ENCODE measurements around the gene PRKCH. TPM values are rescaled to one million over a fixed set of nuclear protein-coding genes. Genes with fewer than 3 reads are reported as not detected.

Gene PRKCH
- total and polyA plus RNA-seq, 9 of the 15 experiments (the other 6 are each of a cell fraction or from before 2014, with no cell fraction given): 0.61 to 4.4 (median 4.0) TPM

- no peak for TF ChIP-seq ZFP1 (CRISPR knock-in tag; IDR thresholded peaks at IDR 0.05)
- no peak for TF ChIP-seq NCOR1 (IDR thresholded peaks at IDR 0.05)
- no peak for TF ChIP-seq ATF6 (CRISPR knock-in tag; IDR thresholded peaks at IDR 0.05)
- TF ChIP-seq SRSF9 (IDR thresholded peaks at IDR 0.05; ENCODE audit: borderline replicate concordance, low read depth, low read length): no peak
These were observed 5.5 kb downstream of the PRKCH start (continued) for GRCh38 chr14:61326847-61327246.

DNA sequence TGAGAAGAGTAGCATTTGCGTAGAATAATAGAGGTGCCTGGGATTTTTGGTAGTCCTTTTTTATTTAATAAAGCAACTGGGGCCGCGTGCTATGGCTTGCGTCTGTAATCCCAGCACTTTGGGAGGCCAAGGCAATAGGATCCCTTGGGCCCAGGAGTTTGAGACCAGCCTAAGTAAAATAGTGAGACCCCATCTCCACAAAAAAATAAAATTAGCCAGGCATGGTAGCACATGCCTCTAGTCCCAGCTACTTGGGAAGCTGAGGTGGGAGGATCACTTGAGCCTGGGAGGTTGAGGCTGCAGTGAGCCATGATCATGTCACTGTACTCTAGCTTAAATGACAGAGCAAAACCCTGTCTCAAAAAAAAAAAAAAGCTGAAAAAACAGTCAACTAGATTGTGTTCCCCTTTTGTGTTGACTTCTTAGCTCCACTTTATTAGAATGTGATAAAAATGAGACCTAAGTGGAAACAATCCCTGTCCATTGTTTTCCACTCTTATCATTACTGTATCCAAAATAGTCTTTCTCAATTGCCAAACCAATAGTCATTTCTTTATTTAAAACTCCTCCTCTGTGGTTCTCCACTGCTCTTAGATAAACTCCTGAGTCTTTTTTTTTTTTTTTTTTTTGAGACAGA lies 7.4 kb downstream of the PRKCH start:
- Histone ChIP-seq H3K4me2 (ENCODE audit: insufficient read depth, low read length) (no peak overlapping the region), H3K4me3 (no peak overlapping the region), H3K27me3 (ENCODE audit: control insufficient read depth in 2 of 2, insufficient read depth in 2 of 2, low read length in 2 of 2) (no peaks in the 10 kb centered on the region), H2AFZ (ENCODE audit: low read depth, low read length) (no peak overlapping the region), H4K20me1 (replicated peaks; ENCODE audit: control insufficient read depth, insufficient read depth, low read length) (no peaks in the 10 kb centered on the region), H3K9ac (ENCODE audit: insufficient read depth in 1 of 2, low read depth in 2 of 2, low read length in 2 of 2) (no peak overlapping the region), H3K79me2 (ENCODE audit: control insufficient read depth, insufficient read depth, low read length) (no peaks in the 10 kb centered on the region; the same call in 2 of the 3 replicates), H3K4me1 (replicated peaks in 1 of 2; ENCODE audit: control insufficient read depth in 2 of 2, insufficient read depth in 2 of 2, low read length in 2 of 2) (no peaks in the 10 kb centered on the region), H3K9me3 (replicated peaks; ENCODE audit: control insufficient read depth, insufficient read depth, low read depth, low read length) (no peaks in the 10 kb centered on the region), H3K9me1 (ENCODE audit: control insufficient read depth, insufficient read depth, low read length) (no peaks in the 10 kb centered on the region), H3K36me3 (ENCODE audit: control insufficient read depth, insufficient read depth, low read length) (no peaks in the 10 kb centered on the region), H3K27ac (ENCODE audit: extremely low read depth, low read depth, low read length) (no peak overlapping the region)
- FAIRE-seq: no peak
- CTCF ChIA-PET (ENCODE audit: low intra/inter-chr PET ratio): no interaction called here
- intact Hi-C loops (cut with micrococcal nuclease): no loop called here
- POLR2A ChIA-PET: interaction anchor here (1.4 kb wide), 1 partner anchor 10 kb away, joined by 3 read pairs; no protein-coding TSS in a partner anchor
- in situ Hi-C loops (cut with MboI): no loop called here
- no TSS peak for BruUV-seq (replicated peaks)
- WGBS (ENCODE audit: insufficient coverage, low coverage, missing lambda C conversion rate): 92% methylated on average over 4 of the region's 4 CpGs
- DNase-seq (ENCODE audit: extremely low read depth in 1 of 4, low spot score in 3 of 4): no peak
- ATAC-seq: no peak
- TF ChIP-seq, protein P1, sequence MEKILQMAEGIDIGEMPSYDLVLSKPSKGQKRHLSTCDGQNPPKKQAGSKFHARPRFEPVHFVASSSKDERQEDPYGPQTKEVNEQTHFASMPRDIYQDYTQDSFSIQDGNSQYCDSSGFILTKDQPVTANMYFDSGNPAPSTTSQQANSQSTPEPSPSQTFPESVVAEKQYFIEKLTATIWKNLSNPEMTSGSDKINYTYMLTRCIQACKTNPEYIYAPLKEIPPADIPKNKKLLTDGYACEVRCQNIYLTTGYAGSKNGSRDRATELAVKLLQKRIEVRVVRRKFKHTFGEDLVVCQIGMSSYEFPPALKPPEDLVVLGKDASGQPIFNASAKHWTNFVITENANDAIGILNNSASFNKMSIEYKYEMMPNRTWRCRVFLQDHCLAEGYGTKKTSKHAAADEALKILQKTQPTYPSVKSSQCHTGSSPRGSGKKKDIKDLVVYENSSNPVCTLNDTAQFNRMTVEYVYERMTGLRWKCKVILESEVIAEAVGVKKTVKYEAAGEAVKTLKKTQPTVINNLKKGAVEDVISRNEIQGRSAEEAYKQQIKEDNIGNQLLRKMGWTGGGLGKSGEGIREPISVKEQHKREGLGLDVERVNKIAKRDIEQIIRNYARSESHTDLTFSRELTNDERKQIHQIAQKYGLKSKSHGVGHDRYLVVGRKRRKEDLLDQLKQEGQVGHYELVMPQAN (IDR thresholded peaks at IDR 0.05; ENCODE audit: borderline replicate concordance): no peak
- TF ChIP-seq ZSCAN32 (CRISPR knock-in tag; IDR thresholded peaks at IDR 0.05) (no peak), MCM2 (IDR thresholded peaks at IDR 0.05; ENCODE audit: low read depth) (no peak)
- TF ChIP-seq, protein P2, sequence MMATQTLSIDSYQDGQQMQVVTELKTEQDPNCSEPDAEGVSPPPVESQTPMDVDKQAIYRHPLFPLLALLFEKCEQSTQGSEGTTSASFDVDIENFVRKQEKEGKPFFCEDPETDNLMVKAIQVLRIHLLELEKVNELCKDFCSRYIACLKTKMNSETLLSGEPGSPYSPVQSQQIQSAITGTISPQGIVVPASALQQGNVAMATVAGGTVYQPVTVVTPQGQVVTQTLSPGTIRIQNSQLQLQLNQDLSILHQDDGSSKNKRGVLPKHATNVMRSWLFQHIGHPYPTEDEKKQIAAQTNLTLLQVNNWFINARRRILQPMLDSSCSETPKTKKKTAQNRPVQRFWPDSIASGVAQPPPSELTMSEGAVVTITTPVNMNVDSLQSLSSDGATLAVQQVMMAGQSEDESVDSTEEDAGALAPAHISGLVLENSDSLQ (IDR thresholded peaks at IDR 0.05): no peak
